Stimulated activated CD8-positive, alpha-beta memory T cell treated with anti-CD3 and anti-CD28 coated beads, Interleukin-15, amount 100 ng/mL, for 4 hours (primary cell): Measurements from ENCODE around the gene CDH19.
"Not testable (repeated sequence)": the region's sequence is repeated elsewhere in the genome, so short reads cannot be mapped to it uniquely, and the experiment has no call there.

Source experiments
- DNase-seq, 2 donors: peaks; one replicate each; pipeline ENCODE4 v3.0.0-alpha.2; 2020; ENCODE audit warnings: low read depth in 2 of 2

Gene CDH19

GRCh38 chr18:66566616-66567015, 37.3 kb downstream of the CDH19 start:
- no peak for DNase-seq

- no peak for DNase-seq
These were observed 39.7 kb downstream of the CDH19 start for GRCh38 chr18:66564236-66564635.

GRCh38 chr18:66562279-66562678, 41.6 kb downstream of the CDH19 start:
- DNase-seq: no peak

- DNase-seq: no peak
These were observed 43.8 kb downstream of the CDH19 start for GRCh38 chr18:66560094-66560493.

GRCh38 chr18:66558773-66559172, 45.1 kb downstream of the CDH19 start:
- DNase-seq: no peak

- DNase-seq: no peak
These were observed 46.8 kb downstream of the CDH19 start for GRCh38 chr18:66557091-66557490.

- no peak for DNase-seq
These were observed 48.3 kb downstream of the CDH19 start for GRCh38 chr18:66555585-66555984.

GRCh38 chr18:66553824-66554223, 50.1 kb downstream of the CDH19 start:
- no peak for DNase-seq

GRCh38 chr18:66550366-66550765, 53.5 kb downstream of the CDH19 start:
- DNase-seq: no peak

GRCh38 chr18:66548747-66549146, 55.1 kb downstream of the CDH19 start:
- no peak for DNase-seq

GRCh38 chr18:66534110-66534509, 69.8 kb downstream of the CDH19 start:
- no peak for DNase-seq

GRCh38 chr18:66533693-66534092, 70.2 kb downstream of the CDH19 start:
- DNase-seq: no peak

- DNase-seq: no peak
These were observed 80.5 kb downstream of the CDH19 start for GRCh38 chr18:66523219-66523991.

- no peak for DNase-seq
These were observed 89.9 kb downstream of the CDH19 start for GRCh38 chr18:66513996-66514395.

- DNase-seq: no peak
These were observed 92.1 kb downstream of the CDH19 start for GRCh38 chr18:66511792-66512191.

GRCh38 chr18:66511289-66511688, 92.6 kb downstream of the CDH19 start:
- DNase-seq: no peak

GRCh38 chr18:66510357-66511045, 93.4 kb downstream of the CDH19 start:
- no peak for DNase-seq

- no peak for DNase-seq
These were observed 95.0 kb downstream of the CDH19 start for GRCh38 chr18:66508937-66509336.

- no peak for DNase-seq
These were observed 97.7 kb downstream of the CDH19 start for GRCh38 chr18:66506178-66506577.

GRCh38 chr18:66497351-66497750, 106.5 kb downstream of the CDH19 start:
- no peak for DNase-seq

GRCh38 chr18:66495844-66496243, 108.0 kb downstream of the CDH19 start:
- no peak for DNase-seq

GRCh38 chr18:66473882-66474281, 130.0 kb downstream of the CDH19 start:
- no peak for DNase-seq

GRCh38 chr18:66466184-66466583, 137.7 kb downstream of the CDH19 start:
- not testable (repeated sequence) for DNase-seq
